Measurements from ENCODE around the gene RALGAPB. TPM values are rescaled to one million over a fixed set of nuclear protein-coding genes. Genes with fewer than 3 reads are reported as not detected.

RALGAPB gene
- total RNA-seq, 1 experiment from 2014 or later = 36.7 TPM

- no peak overlapping the region for H3K27ac Mint-ChIP-seq
- ChIA-PET POLR2A (no interaction called here), CTCF (no interaction called here)
- H3K4me1 Mint-ChIP-seq = peaks cover 9% of the 10 kb centered on the region
- TF ChIP-seq FOXP1 (CRISPR knock-in tag; IDR thresholded peaks at IDR 0.05; ENCODE audit: borderline replicate concordance) = no peak
- TF ChIP-seq USF1 (CRISPR knock-in tag; IDR thresholded peaks at IDR 0.05) = no peak
- no peak for TF ChIP-seq E2F1 (CRISPR knock-in tag; IDR thresholded peaks at IDR 0.05)
- TF ChIP-seq NR3C1 (CRISPR knock-in tag; conservative IDR thresholded peaks at IDR 0.05; ENCODE audit: low read depth) = no peak
- no peak for TF ChIP-seq FOXP4 (CRISPR knock-in tag; IDR thresholded peaks at IDR 0.05)
- no peak for TF ChIP-seq TEAD4 (CRISPR knock-in tag; IDR thresholded peaks at IDR 0.05)
- no peak for TF ChIP-seq CREB1 (CRISPR knock-in tag; IDR thresholded peaks at IDR 0.05)
- TF ChIP-seq NFYB (CRISPR knock-in tag; conservative IDR thresholded peaks at IDR 0.05; ENCODE audit: low read depth) = no peak
- no peak for TF ChIP-seq ATF2 (CRISPR knock-in tag; IDR thresholded peaks at IDR 0.05; ENCODE audit: borderline replicate concordance, low read depth)
- TF ChIP-seq AFF4 (CRISPR knock-in tag; IDR thresholded peaks at IDR 0.05; ENCODE audit: borderline replicate concordance) = no peak
- TF ChIP-seq ZSCAN18 (CRISPR knock-in tag; IDR thresholded peaks at IDR 0.05) = no peak
- H3K4me3 Mint-ChIP-seq = no peak overlapping the region
- no peaks in the 10 kb centered on the region for H3K36me3 Mint-ChIP-seq
- DNase-seq (ENCODE audit: low spot score) (no peak), ATAC-seq (no peak)
- no peaks in the 10 kb centered on the region for H3K9me3 Mint-ChIP-seq
- peaks cover 4% of the 10 kb centered on the region for H3K27me3 Mint-ChIP-seq (ENCODE audit: low read depth)
These were observed 142.6 kb downstream of the RALGAPB start for GRCh38 chr20:38615283-38615682.

- DNase-seq (ENCODE audit: low spot score) = no peak
- Mint-ChIP-seq H3K27me3 (ENCODE audit: low read depth) (peaks cover 4% of the 10 kb centered on the region), H3K27ac (no peak overlapping the region), H3K36me3 (no peaks in the 10 kb centered on the region), H3K9me3 (no peaks in the 10 kb centered on the region), H3K4me3 (no peak overlapping the region), H3K4me1 (peaks cover 19% of the 10 kb centered on the region)
- POLR2A ChIA-PET = no interaction called here
- no peak for ATAC-seq
- TF ChIP-seq CDX4 (CRISPR knock-in tag; IDR thresholded peaks at IDR 0.05; ENCODE audit: borderline replicate concordance) (no peak), RORB (CRISPR knock-in tag; IDR thresholded peaks at IDR 0.05) (no peak), ATF2 (CRISPR knock-in tag; IDR thresholded peaks at IDR 0.05; ENCODE audit: borderline replicate concordance, low read depth) (no peak), IRF2 (CRISPR knock-in tag; IDR thresholded peaks at IDR 0.05; ENCODE audit: borderline replicate concordance, low read depth) (no peak), ZNF121 (CRISPR knock-in tag; IDR thresholded peaks at IDR 0.05) (no peak), SOX15 (CRISPR knock-in tag; IDR thresholded peaks at IDR 0.05) (no peak), NR2C2 (CRISPR knock-in tag; IDR thresholded peaks at IDR 0.05) (no peak)
- CTCF ChIA-PET = interaction anchor here (0.8 to 1.1 kb wide), 3 partner anchors 17 to 110 kb away, joined by 3 to 4 read pairs (median 3); no protein-coding TSS in a partner anchor
These were observed 143.8 kb downstream of the RALGAPB start for GRCh38 chr20:38616457-38616856.
